H9 (cell line): ENCODE measurements around the gene MOV10L1. TPM values are rescaled to one million over a fixed set of nuclear protein-coding genes. Genes with fewer than 3 reads are reported as not detected.

Source experiments
- DNase-seq: peaks from one replicate; pipeline ENCODE4 v3.0.0-alpha.2; 2017
- H2AFZ ChIP-seq: one replicate; pipeline ENCODE4 v1.6.1; 2013; ENCODE audit warnings: mild to moderate bottlenecking, low read length, control low read depth, moderate library complexity
- H2AK5ac ChIP-seq: 2 replicates; pipeline ENCODE4 v1.6.1; 2013; ENCODE audit warnings: low read length, control low read depth, mixed read lengths; ENCODE audit not compliant: insufficient read length
- H2BK120ac ChIP-seq: one replicate; pipeline ENCODE4 v1.6.1; 2013; ENCODE audit warnings: low read depth, mild to moderate bottlenecking, low read length, control low read depth, inconsistent platforms; ENCODE audit not compliant: poor library complexity, severe bottlenecking
- H2BK12ac ChIP-seq: 2 replicates; pipeline ENCODE4 v1.6.1; 2013; ENCODE audit warnings: low read length, control low read depth, mixed read lengths, low read depth; ENCODE audit not compliant: insufficient read length
- H2BK15ac ChIP-seq: 2 replicates; pipeline ENCODE4 v1.6.1; 2013; ENCODE audit warnings: low read depth, low read length, control low read depth
- H2BK20ac ChIP-seq: one replicate; pipeline ENCODE4 v1.6.1; 2013; ENCODE audit warnings: low read depth, mild to moderate bottlenecking, low read length, control low read depth, inconsistent platforms; ENCODE audit not compliant: poor library complexity, severe bottlenecking
- H2BK5ac ChIP-seq: 2 replicates; pipeline ENCODE4 v1.6.1; 2013; ENCODE audit warnings: low read length, control low read depth, mixed read lengths; ENCODE audit not compliant: insufficient read length
- H3K14ac ChIP-seq: 2 replicates; pipeline ENCODE4 v1.6.1; 2013; ENCODE audit warnings: low read length, control low read depth; ENCODE audit not compliant: insufficient read depth
- H3K18ac ChIP-seq: 2 replicates; pipeline ENCODE4 v1.6.1; 2013; ENCODE audit warnings: low read depth, mild to moderate bottlenecking, mixed read lengths, low read length, control low read depth; ENCODE audit not compliant: insufficient read length
- H3K23ac ChIP-seq: 2 replicates; pipeline ENCODE4 v1.6.1; 2013; ENCODE audit warnings: low read length, control low read depth, mixed read lengths, low read depth; ENCODE audit not compliant: insufficient read length
- H3K23me2 ChIP-seq: 2 replicates; pipeline ENCODE4 v1.6.1; 2013; ENCODE audit warnings: low read depth, mild to moderate bottlenecking, mixed read lengths, low read length, control low read depth; ENCODE audit not compliant: insufficient read length, poor library complexity, severe bottlenecking
- H3K27ac ChIP-seq: 2 replicates; pipeline ENCODE4 v1.5.1; 2013; ENCODE audit warnings: low read length, control low read depth, mixed read lengths, low read depth; ENCODE audit not compliant: insufficient read length
- H3K27me3 ChIP-seq: 2 replicates; pipeline ENCODE4 v1.6.1; 2013; ENCODE audit warnings: low read length, control low read depth, inconsistent platforms; ENCODE audit not compliant: insufficient read depth
- H3K4ac ChIP-seq: 2 replicates; pipeline ENCODE4 v1.6.1; 2013; ENCODE audit warnings: low read depth, mild to moderate bottlenecking, control low read depth, inconsistent platforms, low read length, moderate library complexity
- H3K4me1 ChIP-seq: 2 replicates; pipeline ENCODE4 v1.6.1; 2013; ENCODE audit warnings: low read length, control low read depth, inconsistent platforms; ENCODE audit not compliant: insufficient read depth
- H3K4me2 ChIP-seq: 2 replicates; pipeline ENCODE4 v1.6.1; 2013; ENCODE audit warnings: low read length, control low read depth, mixed read lengths; ENCODE audit not compliant: insufficient read length, insufficient read depth
- H3K56ac ChIP-seq: 2 replicates; pipeline ENCODE4 v1.6.1; 2013; ENCODE audit warnings: low read depth, mild to moderate bottlenecking, mixed read lengths, low read length, control low read depth; ENCODE audit not compliant: insufficient read length
- H3K79me1 ChIP-seq: 2 replicates; pipeline ENCODE4 v1.6.1; 2013; ENCODE audit warnings: low read depth, mild to moderate bottlenecking, moderate library complexity, low read length, control low read depth, inconsistent platforms; ENCODE audit not compliant: insufficient read depth, poor library complexity, severe bottlenecking
- H3K79me2 ChIP-seq: 2 replicates; pipeline ENCODE4 v1.6.1; 2013; ENCODE audit warnings: low read length, control low read depth, inconsistent platforms; ENCODE audit not compliant: insufficient read depth
- H3K9ac ChIP-seq: 2 replicates; pipeline ENCODE4 v1.6.1; 2013; ENCODE audit warnings: low read length, control low read depth, mixed read lengths; ENCODE audit not compliant: insufficient read length; ENCODE audit errors: extremely low read depth
- H3K9me3 ChIP-seq: one replicate; pipeline ENCODE4 v1.6.1; 2013; ENCODE audit warnings: low read depth, low read length, inconsistent platforms; ENCODE audit not compliant: control insufficient read depth
- H3T11ph ChIP-seq: one replicate; pipeline ENCODE4 v1.6.1; 2013; ENCODE audit warnings: mild to moderate bottlenecking, low read length, control low read depth, inconsistent platforms
- H4K20me1 ChIP-seq: one replicate; pipeline ENCODE4 v1.6.1; 2013; ENCODE audit not compliant: control insufficient read depth, insufficient read length, insufficient read depth
- H4K5ac ChIP-seq: 2 replicates; pipeline ENCODE4 v1.6.1; 2013; ENCODE audit warnings: low read depth, mild to moderate bottlenecking, mixed read lengths, low read length, control low read depth; ENCODE audit not compliant: insufficient read length
- H4K8ac ChIP-seq: replicated peaks from 2 replicates; pipeline ENCODE4 v1.6.1; 2013; ENCODE audit warnings: low read length, control low read depth, mixed read lengths, low read depth; ENCODE audit not compliant: insufficient read length
- H4K91ac ChIP-seq: 2 replicates; pipeline ENCODE4 v1.6.1; 2013; ENCODE audit warnings: low read depth, mild to moderate bottlenecking, moderate library complexity, mixed read lengths, low read length, control low read depth; ENCODE audit not compliant: insufficient read length
- H3K27ac Mint-ChIP-seq, 3 experiments: 2 replicates in 2 of 3; 3 replicates in 1 of 3; pipeline ENCODE4 v1.8.0; 2020 to 2021; ENCODE audit warnings: mixed read lengths in 3 of 3, mild to moderate bottlenecking in 1 of 3, moderate library complexity in 1 of 3
- H3K27me3 Mint-ChIP-seq: 2 replicates; pipeline ENCODE4 v1.8.0; 2021; ENCODE audit warnings: low read depth, mild to moderate bottlenecking, moderate library complexity, mixed read lengths
- H3K36me3 Mint-ChIP-seq, 3 experiments: 2 replicates in 2 of 3; 3 replicates in 1 of 3; pipeline ENCODE4 v1.8.0; 2020 to 2021; ENCODE audit warnings: low read depth in 3 of 3, mixed read lengths in 3 of 3; ENCODE audit not compliant: insufficient read depth in 1 of 3
- H3K4me1 Mint-ChIP-seq, 2 experiments: 2 replicates each; pipeline ENCODE4 v1.8.0; 2020; ENCODE audit warnings: mixed read lengths in 2 of 2
- H3K4me3 Mint-ChIP-seq, 2 experiments: 2 replicates in 1 of 2; 3 replicates in 1 of 2; pipeline ENCODE4 v1.8.0; 2020 to 2021; ENCODE audit warnings: mild to moderate bottlenecking in 2 of 2, mixed read lengths in 2 of 2, moderate library complexity in 1 of 2
- H3K9me3 Mint-ChIP-seq, 2 experiments: 2 replicates in 1 of 2; 3 replicates in 1 of 2; pipeline ENCODE4 v1.8.0; 2020; ENCODE audit warnings: mild to moderate bottlenecking in 2 of 2, mixed read lengths in 2 of 2, moderate library complexity in 1 of 2
- CTCF ChIP-seq: fragments of 200-600 bp; sonication (generic); conservative IDR thresholded peaks from 3 replicates; pipeline ENCODE4 v1.8.0; 2021; ENCODE audit warnings: antibody characterized with exemption, mild to moderate bottlenecking
- WGBS: extraction: QIAGEN DNeasy Blood & Tissue Kit; methylation state at CpG from one replicate; pipeline ENCODE4 v1.1.7; 2013; ENCODE audit warnings: missing lambda C conversion rate, low lambda C conversion rate, mixed read lengths; ENCODE audit not compliant: insufficient read length; ENCODE audit errors: extremely low coverage; 5-methylcytosine and 5-hydroxymethylcytosine counted together
- total RNA-seq: library from RNA; stranded (reverse); gene quantifications from 2 replicates; pipeline ENCODE4 v1.2.1, GENCODE V29; 2021

The MOV10L1 gene
- total RNA-seq, 1 experiment from 2014 or later, result not detected

DNA sequence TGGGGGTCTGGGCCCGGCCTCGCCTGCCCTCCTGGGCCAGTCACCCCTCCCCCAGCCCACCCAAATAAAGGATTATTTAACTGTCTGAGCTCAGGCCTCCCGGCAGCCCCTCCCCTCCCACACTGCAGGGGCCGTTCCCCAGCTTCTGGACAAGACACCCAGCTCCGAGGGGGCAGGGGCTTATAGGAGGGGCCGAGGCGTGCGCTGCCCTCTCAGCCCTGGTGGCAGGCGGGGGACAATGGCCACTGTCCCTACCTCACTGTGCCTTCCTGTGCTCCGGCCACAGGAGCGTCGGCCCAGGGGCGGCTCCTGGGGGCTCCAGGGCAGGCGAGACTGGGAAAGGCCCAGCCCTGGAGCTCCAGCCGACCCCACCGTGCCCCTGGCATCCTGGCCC, 108.8 kb downstream of the MOV10L1 start:
- no peak overlapping the region for H3K4me3 Mint-ChIP-seq
- no peak overlapping the region for H2BK15ac ChIP-seq
- H3K27me3 ChIP-seq, result no peaks in the 10 kb centered on the region
- H2BK5ac ChIP-seq, result no peak overlapping the region
- H4K8ac ChIP-seq, result no peak overlapping the region
- H3K23ac ChIP-seq, result no peak overlapping the region
- no peak overlapping the region for H3K56ac ChIP-seq
- no peak overlapping the region for H4K5ac ChIP-seq
- peaks cover 12 to 30% (median 19%) of the 10 kb centered on the region in 3 experiments for H3K36me3 Mint-ChIP-seq
- no peak overlapping the region for H2BK20ac ChIP-seq
- H2BK12ac ChIP-seq, result no peak overlapping the region
- no peak overlapping the region for H4K91ac ChIP-seq
- peaks cover 5 to 6% of the 10 kb centered on the region in 2 experiments; a peak in 3 of 5 replicates for H3K9me3 Mint-ChIP-seq
- H3K14ac ChIP-seq, result no peak overlapping the region
- no peak overlapping the region for H3K27ac ChIP-seq
- no peak overlapping the region for H3K27ac Mint-ChIP-seq
- DNase-seq, result no peak
- no peak overlapping the region for H2AK5ac ChIP-seq
- H3K79me2 ChIP-seq, result no peaks in the 10 kb centered on the region
- peaks cover 10 to 11% of the 10 kb centered on the region in 2 experiments for H3K4me1 Mint-ChIP-seq
- peaks cover 13% of the 10 kb centered on the region for H3K23me2 ChIP-seq
- H3K9me3 ChIP-seq, result no peaks in the 10 kb centered on the region
- H3K18ac ChIP-seq, result no peak overlapping the region
- no peak overlapping the region for H2AFZ ChIP-seq
- no peak for TF ChIP-seq CTCF
- H2BK120ac ChIP-seq, result no peak overlapping the region
- no peaks in the 10 kb centered on the region for H3K27me3 Mint-ChIP-seq
- no peaks in the 10 kb centered on the region for H3K4me1 ChIP-seq
- no peak overlapping the region for H3K4ac ChIP-seq
- peaks cover 3% of the 10 kb centered on the region for H4K20me1 ChIP-seq
- no CpG with 5 or more reads among the region's 16 CpGs for WGBS
- no peak overlapping the region for H3K9ac ChIP-seq
- H3K79me1 ChIP-seq, result no peaks in the 10 kb centered on the region
- H3K4me2 ChIP-seq, result no peak overlapping the region
- no peak overlapping the region for H3T11ph ChIP-seq
